Measurements from ENCODE around the gene SLC6A3.

Gene SLC6A3

GRCh38 chr5:1447671-1448361 is 2.6 kb upstream of the SLC6A3 start:
- no peak for TF ChIP-seq CTCF (IDR thresholded peaks at IDR 0.05; ENCODE audit: borderline replicate concordance, control extremely low read depth, extremely low read depth, insufficient read depth, missing control alignments)
- in situ Hi-C loops (cut with MboI; ENCODE audit: low sequenced_read_pairs, unreplicated experiment): no loop called here
- no peak for DNase-seq (ENCODE audit: low spot score)

DNA sequence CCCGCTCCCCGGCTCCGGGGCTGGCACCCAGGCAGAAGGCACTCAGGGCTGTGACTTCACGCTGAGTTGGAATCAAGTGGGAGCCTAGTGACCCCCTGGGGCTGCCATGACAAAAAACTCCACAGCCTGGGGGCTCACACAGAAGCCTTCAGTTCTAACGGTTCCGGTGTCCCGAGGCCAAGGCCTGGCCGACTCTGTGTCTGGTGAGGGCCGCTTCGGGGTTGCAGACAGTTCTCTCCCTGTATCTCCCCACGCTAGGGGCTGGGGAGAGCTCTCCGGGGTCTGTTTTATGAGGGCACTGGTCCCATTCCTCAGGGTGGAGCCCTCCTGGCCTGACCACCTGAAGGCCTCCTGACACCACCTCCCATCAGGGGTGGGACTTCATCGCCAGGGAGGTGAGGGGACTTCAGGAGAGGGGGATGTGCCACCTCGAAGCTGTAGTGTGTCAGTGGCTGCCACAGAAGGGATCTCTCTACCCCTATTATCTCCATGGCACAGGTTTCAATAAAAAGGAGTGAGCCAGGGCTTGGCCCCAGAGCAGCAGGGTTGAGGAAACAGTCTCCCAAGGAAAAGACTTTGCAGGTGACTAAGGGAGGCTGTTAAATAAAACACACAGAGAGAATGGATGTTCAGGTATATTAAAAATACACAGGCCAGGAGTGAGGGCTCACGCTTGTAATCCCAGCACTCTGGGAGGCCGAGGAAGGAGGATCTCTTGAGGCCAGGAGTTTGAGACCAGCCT is 1.5 kb upstream of the SLC6A3 start:
- in situ Hi-C loops (cut with MboI; ENCODE audit: low sequenced_read_pairs, unreplicated experiment): no loop called here
- DNase-seq (ENCODE audit: low spot score): no peak
- no peak for TF ChIP-seq CTCF (IDR thresholded peaks at IDR 0.05; ENCODE audit: borderline replicate concordance, control extremely low read depth, extremely low read depth, insufficient read depth, missing control alignments)

GRCh38 chr5:1445689-1446601 is 705 bp upstream of the SLC6A3 start:
- DNase-seq (ENCODE audit: low spot score): no peak
- TF ChIP-seq CTCF (IDR thresholded peaks at IDR 0.05; ENCODE audit: borderline replicate concordance, control extremely low read depth, extremely low read depth, insufficient read depth, missing control alignments): no peak

GRCh38 chr5:1444361-1445189 is 665 bp downstream of the SLC6A3 start:
- DNase-seq (ENCODE audit: low spot score): no peak
- in situ Hi-C loops (cut with MboI; ENCODE audit: low sequenced_read_pairs, unreplicated experiment): no loop called here

More at GRCh38 chr5:1445689-1446601, 705 bp upstream of the SLC6A3 start:
- in situ Hi-C loops (cut with MboI; ENCODE audit: low sequenced_read_pairs, unreplicated experiment): no loop called here

DNA sequence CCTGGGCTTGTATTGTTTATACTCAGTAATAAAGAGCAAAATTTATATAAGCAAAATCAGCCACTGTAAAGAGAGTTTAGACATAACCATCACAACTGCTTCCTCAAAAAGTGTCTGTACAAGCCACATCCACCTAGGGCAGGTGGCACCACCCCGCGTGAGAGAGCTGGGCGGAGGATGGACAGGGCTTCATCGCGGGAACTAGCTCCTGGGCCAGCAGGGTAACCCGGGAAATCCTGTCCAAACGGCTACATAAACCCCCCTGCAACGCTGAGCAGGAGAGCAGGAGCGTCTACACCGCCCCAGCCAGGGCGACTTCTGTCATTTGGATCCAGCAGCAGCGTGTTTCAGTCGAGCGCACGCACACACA is 1.3 kb downstream of the SLC6A3 start:
- TF ChIP-seq CTCF (IDR thresholded peaks at IDR 0.05; ENCODE audit: borderline replicate concordance, control extremely low read depth, extremely low read depth, insufficient read depth, missing control alignments): no peak
- no peak for DNase-seq (ENCODE audit: low spot score)
- in situ Hi-C loops (cut with MboI; ENCODE audit: low sequenced_read_pairs, unreplicated experiment): no loop called here

More at GRCh38 chr5:1444361-1445189, 665 bp downstream of the SLC6A3 start:
- TF ChIP-seq CTCF (IDR thresholded peaks at IDR 0.05; ENCODE audit: borderline replicate concordance, control extremely low read depth, extremely low read depth, insufficient read depth, missing control alignments): no peak
